HG02973 (cell line): ENCODE measurements around the gene TUBG2.

Experiments used
- ATAC-seq: cut with Tn5 transposase; IDR thresholded peaks from one replicate; pipeline ENCODE4 v1.9.1; 2021; ENCODE audit warnings: moderate library complexity; ENCODE audit not compliant: unreplicated experiment

The TUBG2 gene

GRCh38 chr17:42676424-42677011, 17.4 kb downstream of the TUBG2 start, which contains the start of gene PLEKHH3:
Gene PLEKHH3 (minus strand): TSS chr17:42676994. CDS start chr17:42676563, 431 bp downstream.
- ATAC-seq, result no peak

GRCh38 chr17:42677012-42677857, 18.2 kb downstream of the TUBG2 start:
- peak; percentile 59 for ATAC-seq

GRCh38 chr17:42677921-42678781, 19.1 kb downstream of the TUBG2 start:
- no peak for ATAC-seq

- ATAC-seq, result no peak
Measured at GRCh38 chr17:42678951-42679491, 19.9 kb downstream of the TUBG2 start.

- no peak for ATAC-seq
Measured at GRCh38 chr17:42679492-42680330, 20.6 kb downstream of the TUBG2 start.

GRCh38 chr17:42680331-42680808, 21.3 kb downstream of the TUBG2 start:
- no peak for ATAC-seq

DNA sequence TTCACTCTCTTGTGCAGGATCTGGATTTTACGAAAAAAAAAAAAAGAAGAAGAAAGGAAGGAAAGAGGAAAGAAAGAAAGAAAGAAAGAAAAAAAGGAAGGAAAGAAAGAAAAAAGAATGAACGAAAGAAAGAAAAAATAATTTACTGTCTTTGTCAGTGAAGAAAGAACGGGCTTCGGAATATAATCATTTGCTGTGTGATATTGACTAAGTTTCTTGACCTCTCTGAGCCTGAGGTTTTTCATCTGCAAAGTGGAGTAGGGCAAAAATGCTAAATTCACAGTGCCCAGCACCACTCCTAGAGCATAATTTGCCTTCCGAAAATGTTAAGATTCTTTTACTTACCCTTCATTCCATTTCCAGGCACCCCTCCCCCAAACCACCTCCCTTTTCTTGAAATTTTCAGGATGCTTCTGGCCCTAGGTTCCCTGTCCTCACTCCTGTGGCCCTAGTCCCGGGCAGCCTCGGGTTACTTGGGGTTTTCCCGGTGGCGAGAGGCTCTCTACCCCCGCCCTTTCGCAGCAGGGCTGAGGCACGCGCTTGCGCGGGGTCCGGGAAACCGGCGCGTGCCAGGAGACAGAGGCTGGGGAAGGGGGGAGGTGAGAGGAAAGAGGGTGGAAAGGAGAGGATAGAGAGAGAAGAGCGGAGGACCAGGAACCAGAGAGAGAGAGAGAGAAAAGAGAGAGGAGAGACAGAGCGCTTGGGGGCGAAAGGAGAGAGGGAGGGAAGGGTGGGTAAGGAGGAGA, 23.1 kb downstream of the TUBG2 start, which contains the start of gene CNTNAP1:
Gene CNTNAP1, plus strand, starts transcription at position 556 of the 746 bp plus-strand sequence. CDS start 299 bp downstream, outside the sequence.
- ATAC-seq, result no peak

GRCh38 chr17:42682722-42683403, 23.8 kb downstream of the TUBG2 start:
- ATAC-seq, result no peak

GRCh38 chr17:42683407-42684034, 24.4 kb downstream of the TUBG2 start:
- ATAC-seq, result no peak

DNA sequence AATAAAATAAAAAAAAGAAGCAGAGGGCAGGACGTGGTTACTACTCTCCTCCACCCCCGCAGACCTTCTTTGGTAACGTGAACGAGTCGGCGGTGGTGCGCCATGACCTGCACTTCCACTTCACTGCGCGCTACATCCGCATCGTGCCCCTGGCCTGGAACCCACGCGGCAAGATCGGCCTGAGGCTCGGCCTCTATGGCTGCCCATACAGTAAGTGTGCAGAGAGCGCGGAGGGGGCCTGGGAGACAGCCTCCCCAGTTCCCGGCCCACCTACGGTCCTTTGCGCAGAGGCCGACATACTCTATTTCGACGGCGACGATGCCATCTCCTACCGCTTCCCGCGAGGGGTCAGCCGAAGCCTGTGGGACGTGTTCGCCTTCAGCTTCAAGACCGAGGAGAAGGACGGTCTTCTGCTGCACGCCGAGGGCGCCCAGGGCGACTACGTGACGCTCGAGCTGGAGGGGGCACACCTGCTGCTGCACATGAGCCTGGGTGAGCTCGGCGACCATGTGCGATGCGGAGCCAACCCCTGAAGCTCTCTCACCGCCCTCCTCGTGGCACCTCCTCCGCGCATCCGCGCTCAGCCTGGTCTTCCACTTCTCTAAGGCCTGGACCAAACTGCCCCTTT, 26.0 kb downstream of the TUBG2 start:
- no peak for ATAC-seq

DNA sequence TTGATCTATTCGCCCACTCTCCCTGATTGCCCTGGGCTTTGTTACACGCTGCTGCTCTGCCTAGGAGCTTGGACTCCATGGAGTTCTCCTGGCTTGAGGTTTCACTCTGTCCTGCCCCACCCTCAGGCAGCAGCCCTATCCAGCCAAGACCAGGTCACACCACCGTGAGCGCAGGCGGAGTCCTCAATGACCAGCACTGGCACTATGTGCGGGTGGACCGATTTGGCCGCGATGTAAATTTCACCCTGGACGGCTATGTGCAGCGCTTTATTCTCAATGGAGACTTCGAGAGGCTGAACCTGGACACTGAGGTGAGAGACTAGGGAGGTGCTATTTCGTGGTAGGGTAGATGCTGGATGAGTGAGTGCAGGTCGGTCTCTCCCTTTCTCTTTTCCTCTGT, 26.7 kb downstream of the TUBG2 start:
- ATAC-seq, result no peak

- no peak for ATAC-seq
Measured at GRCh38 chr17:42686520-42687128, 27.5 kb downstream of the TUBG2 start.

DNA sequence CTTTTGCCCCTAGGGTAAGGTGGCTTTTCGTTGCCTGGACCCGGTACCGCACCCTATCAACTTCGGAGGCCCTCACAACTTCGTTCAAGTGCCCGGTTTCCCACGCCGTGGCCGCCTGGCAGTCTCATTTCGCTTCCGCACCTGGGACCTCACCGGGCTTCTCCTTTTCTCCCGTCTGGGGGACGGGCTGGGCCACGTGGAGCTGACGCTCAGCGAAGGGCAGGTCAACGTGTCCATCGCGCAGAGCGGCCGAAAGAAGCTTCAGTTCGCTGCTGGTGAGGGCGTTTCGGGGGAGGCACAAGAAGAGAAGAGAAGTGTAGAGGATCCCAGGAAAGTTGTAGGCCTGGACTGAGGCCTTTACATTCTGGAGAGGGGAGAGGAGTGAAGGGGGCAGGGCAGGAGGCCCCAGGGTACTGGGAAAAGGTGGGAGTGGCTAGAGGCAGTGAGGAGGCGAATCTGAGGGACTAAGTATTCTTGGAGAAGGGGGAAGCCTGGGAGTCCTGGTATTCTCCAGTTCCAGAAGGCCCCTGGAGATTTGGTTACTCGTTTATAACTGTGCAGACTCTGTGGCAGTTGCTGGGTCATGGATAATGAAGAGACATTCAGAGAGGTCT, 28.7 kb downstream of the TUBG2 start:
- no peak for ATAC-seq

DNA sequence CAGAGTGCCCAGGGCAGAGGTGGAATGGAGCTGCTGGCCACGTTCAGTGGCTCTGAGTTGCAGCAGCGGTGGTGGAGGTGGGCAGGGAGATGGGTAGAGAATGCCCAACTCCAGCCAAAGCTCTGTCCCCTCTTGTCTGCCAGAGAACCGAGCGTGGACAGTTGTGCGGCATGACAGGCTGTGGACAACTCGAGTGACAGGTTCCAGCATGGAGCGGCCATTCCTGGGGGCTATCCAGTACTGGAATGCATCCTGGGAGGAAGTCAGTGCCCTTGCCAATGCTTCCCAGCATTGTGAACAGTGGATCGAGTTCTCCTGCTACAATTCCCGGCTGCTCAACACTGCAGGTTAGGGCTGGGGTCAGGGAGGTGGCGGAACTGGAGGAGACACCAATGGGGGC, 31.5 kb downstream of the TUBG2 start:
- no peak for ATAC-seq

DNA sequence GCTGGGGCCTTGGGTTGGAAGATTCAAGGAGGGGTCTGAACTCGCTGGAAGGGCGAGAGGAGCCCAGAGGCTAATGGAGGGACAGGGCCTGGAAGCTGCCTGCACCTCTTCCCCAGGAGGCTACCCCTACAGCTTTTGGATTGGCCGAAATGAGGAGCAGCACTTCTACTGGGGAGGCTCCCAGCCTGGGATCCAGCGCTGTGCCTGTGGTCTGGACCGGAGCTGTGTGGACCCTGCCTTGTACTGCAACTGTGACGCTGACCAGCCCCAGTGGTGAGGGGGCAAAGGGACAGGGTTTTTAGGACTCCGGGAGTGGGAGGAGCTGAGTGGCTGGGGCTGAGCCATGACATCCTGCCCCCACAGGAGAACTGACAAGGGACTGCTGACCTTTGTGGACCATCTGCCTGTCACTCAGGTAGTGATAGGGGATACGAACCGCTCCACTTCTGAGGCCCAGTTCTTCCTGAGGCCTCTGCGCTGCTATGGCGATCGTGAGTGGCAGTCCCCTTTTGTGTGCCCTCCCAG, 32.0 kb downstream of the TUBG2 start:
- ATAC-seq, result no peak

GRCh38 chr17:42692489-42692888, 33.4 kb downstream of the TUBG2 start:
- no peak for ATAC-seq

DNA sequence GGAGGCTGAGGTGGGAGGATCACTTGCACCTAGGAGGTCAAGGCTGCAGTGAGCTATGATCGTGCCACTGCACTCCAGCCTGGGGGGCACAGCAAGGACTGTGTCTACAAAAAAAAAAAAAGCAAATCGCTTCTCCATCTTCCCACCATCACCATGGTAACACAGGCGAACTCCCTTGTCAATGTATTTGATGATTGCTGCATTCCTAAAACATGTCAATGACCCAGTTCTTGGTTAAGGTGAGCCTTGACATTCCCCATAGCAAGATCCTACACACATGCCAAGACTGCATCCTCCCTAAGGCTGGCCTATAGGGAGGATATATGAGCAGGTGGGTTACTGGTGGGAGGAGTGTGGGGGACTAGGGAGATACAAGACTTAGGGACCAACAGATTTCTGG, 35.4 kb downstream of the TUBG2 start:
- no peak for ATAC-seq
